A549 (cell line): ENCODE data around the gene TRIP10. TPM values are rescaled to one million over a fixed set of nuclear protein-coding genes. Genes with fewer than 3 reads are reported as not detected.

ENCODE experiments used
- ATAC-seq, 2 experiments: fragments of 200-7000 bp in 1 of 2; fragments of >200 bp in 1 of 2; cut with Nextera tagmentation in 1 of 2; cut with Tn5 transposase in 1 of 2; 3 replicates each; pipeline versions ENCODE4 v1.8.0 to v1.9.1; 2018 to 2020; ENCODE audit warnings: mild to moderate bottlenecking in 1 of 2, moderate library complexity in 1 of 2
- CTCF ChIA-PET: fragments of 300-600 bp; sonication (Branson Sonifier 250); formaldehyde crosslinking; extraction: SDS; loops from one replicate; lab custom pipeline; 2021; ENCODE audit warnings: antibody characterized with exemption, inconsistent platforms; lab: Yijun Ruan, JAX
- POLR2A ChIA-PET: fragments of 350-600 bp; formaldehyde crosslinking; extraction: SDS; loops from one replicate; lab custom pipeline; 2021; ENCODE audit warnings: antibody characterized with exemption, inconsistent platforms; lab: Yijun Ruan, JAX
- DNase-seq, 2 experiments: peaks; one replicate each; pipeline versions ENCODE4 v3.0.0 to v3.0.0-alpha.2; 2011 to 2016; ENCODE audit warnings: low read depth in 1 of 2, low spot score in 1 of 2
- FAIRE-seq: peaks from 2 replicates; lab custom pipeline; 2011; peaks lifted over from hg19 to GRCh38; lab: Jason Lieb, UNC
- H3K27ac ChIP-seq, 2 experiments: fragments of >200 bp; sonication (Bioruptor Twin); formaldehyde crosslinking; 3 replicates each; pipeline ENCODE4 v1.5.1; 2016 to 2017
- H3K4me1 ChIP-seq: fragments of >200 bp; sonication (Bioruptor Twin); formaldehyde crosslinking; 3 replicates; pipeline ENCODE4 v1.6.1; 2016
- H3K4me2 ChIP-seq: fragments of >200 bp; sonication (Bioruptor Twin); formaldehyde crosslinking; 3 replicates; pipeline ENCODE4 v1.6.1; 2016
- H3K4me3 ChIP-seq: fragments of >200 bp; sonication (Bioruptor Twin); formaldehyde crosslinking; 3 replicates; pipeline ENCODE4 v1.5.1; 2016
- H3K9me3 ChIP-seq: fragments of >200 bp; sonication (Bioruptor Twin); formaldehyde crosslinking; 3 replicates; pipeline ENCODE4 v1.6.1; 2016
- CEBPB ChIP-seq, 2 experiments: fragments of >200 bp in 1 of 2; sonication (Bioruptor Twin) in 1 of 2; formaldehyde crosslinking in 1 of 2; IDR thresholded peaks; 2 replicates each; pipeline ENCODE4 v1.6.1; 2012 to 2016
- EHMT2 ChIP-seq: fragments of 200-600 bp; sonication (generic); IDR thresholded peaks from 2 replicates; pipeline ENCODE4 v1.6.1; 2016; ENCODE audit warnings: antibody characterized with exemption, low read depth, mild to moderate bottlenecking, moderate library complexity
- ESRRA ChIP-seq: fragments of 150-350 bp; IDR thresholded peaks from 2 replicates; pipeline ENCODE4 v1.6.1; 2014; ENCODE audit warnings: mild to moderate bottlenecking, low read length, borderline replicate concordance
- FOSB ChIP-seq: fragments of 250-450 bp; sonication (Bioruptor Pico); IDR thresholded peaks from 2 replicates; pipeline ENCODE4 v1.5.0; 2020; ENCODE audit warnings: mild to moderate bottlenecking, moderate library complexity
- GATA3 ChIP-seq: IDR thresholded peaks from 2 replicates; pipeline ENCODE4 v1.6.1; 2012; ENCODE audit warnings: borderline replicate concordance
- HOXB13 ChIP-seq: fragments of 250-450 bp; sonication (Bioruptor Pico); IDR thresholded peaks from 2 replicates; pipeline ENCODE4 v1.5.0; 2020; ENCODE audit warnings: low read depth, mild to moderate bottlenecking, moderate library complexity
- JUNB ChIP-seq: fragments of >200 bp; sonication (Bioruptor Twin); formaldehyde crosslinking; IDR thresholded peaks from 2 replicates; pipeline ENCODE4 v1.6.1; 2016
- KDM5A ChIP-seq: fragments of 200-600 bp; sonication (generic); IDR thresholded peaks from 2 replicates; pipeline ENCODE4 v1.6.1; 2016; ENCODE audit warnings: antibody characterized with exemption, mild to moderate bottlenecking
- MAZ ChIP-seq: fragments of 150-350 bp; IDR thresholded peaks from 2 replicates; pipeline ENCODE4 v1.6.1; 2014; ENCODE audit warnings: antibody characterized with exemption, low read depth, low read length, borderline replicate concordance
- NFE2L2 ChIP-seq: fragments of 150-350 bp; conservative IDR thresholded peaks from 2 replicates; pipeline ENCODE4 v1.6.1; 2014; ENCODE audit warnings: low read length
- NPAS2 ChIP-seq: fragments of 250-450 bp; sonication (Bioruptor Pico); IDR thresholded peaks from 2 replicates; pipeline ENCODE4 v1.8.0; 2022; ENCODE audit warnings: mild to moderate bottlenecking, moderate library complexity, borderline replicate concordance
- NR3C1 ChIP-seq: fragments of >200 bp; sonication (Bioruptor Twin); formaldehyde crosslinking; IDR thresholded peaks from 3 replicates; pipeline ENCODE4 v1.6.1; 2017
- PHF8 ChIP-seq: fragments of 200-600 bp; sonication (generic); IDR thresholded peaks from 2 replicates; pipeline ENCODE4 v1.6.1; 2016; ENCODE audit warnings: low read depth, mild to moderate bottlenecking, antibody characterized with exemption, moderate library complexity, borderline replicate concordance
- POLR2A ChIP-seq: IDR thresholded peaks from 2 replicates; pipeline ENCODE4 v1.6.1; 2012; ENCODE audit warnings: mild to moderate bottlenecking, low read length
- RARB ChIP-seq: fragments of 250-450 bp; sonication (Bioruptor Pico); IDR thresholded peaks from 2 replicates; pipeline ENCODE4 v1.8.0; 2021; ENCODE audit warnings: mild to moderate bottlenecking, moderate library complexity
- RNF2 ChIP-seq: fragments of 200-600 bp; sonication (generic); IDR thresholded peaks from 2 replicates; pipeline ENCODE4 v1.6.1; 2016; ENCODE audit warnings: low read depth, mild to moderate bottlenecking, antibody characterized with exemption, moderate library complexity, borderline replicate concordance
- WGBS: methylation state at CpG from one replicate; pipeline ENCODE4 v1.1.6; 2017; ENCODE audit errors: missing lambda C conversion rate; 5-methylcytosine and 5-hydroxymethylcytosine counted together
- polyA plus RNA-seq, 4 experiments: library from polyadenylated mRNA; depleted of rRNA in 3 of 4; stranded (reverse); fragments of >200 nt; fragmentation: RNase III in 1 of 4; extraction: RNeasy Plus Mini Kit Qiagen cat#74134 plus additional on column Dnase treatment in 1 of 4; gene quantifications; 2 replicates in 3 of 4; 3 replicates in 1 of 4; pipeline ENCODE4 v1.2.3, GENCODE V29; 2011 to 2017
- TF ChIP-seq, protein P1 (sequence below): IDR thresholded peaks from 2 replicates; pipeline ENCODE4 v1.6.1; 2012
- TF ChIP-seq, protein P2 (sequence below): IDR thresholded peaks from 2 replicates; pipeline ENCODE4 v1.6.1; 2012
- TF ChIP-seq, protein P3 (sequence below): fragments of >200 bp; sonication (Bioruptor Twin); formaldehyde crosslinking; IDR thresholded peaks from 2 replicates; pipeline ENCODE4 v1.6.1; 2016

TRIP10 gene
- polyA plus RNA-seq, 2 of the 4 experiments (the other 2 are of a cell fraction), result 39.2 to 60.9 TPM

DNA sequence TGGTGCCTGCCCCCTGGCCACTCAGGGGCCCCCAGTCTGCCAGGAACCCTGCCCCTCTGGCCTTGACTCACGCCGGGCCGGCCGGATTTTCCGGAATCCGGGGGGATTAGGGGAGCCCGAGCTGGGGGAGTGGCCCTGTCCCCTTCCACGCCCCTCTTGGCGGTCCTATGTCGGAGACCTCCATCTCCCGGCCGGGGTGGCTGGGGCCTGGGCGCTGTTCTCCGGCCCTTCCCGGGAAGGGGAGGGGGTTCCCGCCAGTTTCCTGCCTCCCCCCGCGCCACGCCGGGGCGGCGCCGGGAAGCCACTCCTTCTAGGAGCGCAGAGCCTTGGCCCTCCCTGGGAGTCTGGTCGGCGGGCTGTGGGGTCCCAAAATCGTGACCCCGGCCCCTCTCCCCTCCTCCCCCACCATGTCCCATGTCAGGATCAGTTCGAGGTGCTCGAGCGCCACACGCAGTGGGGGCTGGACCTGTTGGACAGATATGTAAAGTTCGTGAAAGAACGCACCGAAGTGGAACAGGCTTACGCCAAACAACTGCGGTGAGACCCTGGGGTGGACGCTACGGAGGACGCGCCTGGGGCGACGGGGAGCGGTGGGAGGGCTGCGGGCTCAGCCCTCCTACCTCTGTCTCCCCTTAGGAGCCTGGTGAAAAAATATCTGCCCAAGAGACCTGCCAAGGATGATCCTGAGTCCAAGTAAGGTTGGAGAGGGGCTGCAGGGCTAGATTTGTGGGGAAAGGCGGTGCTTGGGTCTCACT is 1.3 kb downstream of the TRIP10 start (continued):
- TF ChIP-seq, protein P1, sequence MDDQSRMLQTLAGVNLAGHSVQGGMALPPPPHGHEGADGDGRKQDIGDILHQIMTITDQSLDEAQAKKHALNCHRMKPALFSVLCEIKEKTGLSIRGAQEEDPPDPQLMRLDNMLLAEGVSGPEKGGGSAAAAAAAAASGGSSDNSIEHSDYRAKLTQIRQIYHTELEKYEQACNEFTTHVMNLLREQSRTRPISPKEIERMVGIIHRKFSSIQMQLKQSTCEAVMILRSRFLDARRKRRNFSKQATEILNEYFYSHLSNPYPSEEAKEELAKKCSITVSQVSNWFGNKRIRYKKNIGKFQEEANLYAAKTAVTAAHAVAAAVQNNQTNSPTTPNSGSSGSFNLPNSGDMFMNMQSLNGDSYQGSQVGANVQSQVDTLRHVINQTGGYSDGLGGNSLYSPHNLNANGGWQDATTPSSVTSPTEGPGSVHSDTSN, result no peak
- TF ChIP-seq FOSB (CRISPR knock-in tag) (no peak), HOXB13 (no peak), NR3C1 (no peak)
- TF ChIP-seq, all 56 proteins: peak for 3

DNA sequence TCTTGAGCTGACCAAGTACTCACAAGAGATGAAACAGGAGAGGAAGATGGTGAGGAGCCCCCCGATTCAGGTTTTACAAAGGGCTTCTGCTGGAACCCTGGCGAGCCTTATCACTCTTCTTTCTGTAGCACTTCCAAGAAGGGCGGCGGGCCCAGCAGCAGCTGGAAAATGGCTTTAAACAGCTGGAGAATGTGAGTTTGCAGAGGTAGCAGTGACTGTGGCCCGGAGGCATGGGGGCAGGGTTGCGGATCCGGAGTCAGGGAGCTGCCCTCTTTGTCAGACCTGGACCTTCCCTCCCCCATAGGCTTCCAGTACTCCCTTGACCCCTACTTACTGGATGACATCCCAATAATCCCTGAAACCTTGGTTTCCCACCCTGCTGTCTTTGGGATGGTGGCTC is 3.6 kb downstream of the TRIP10 start:
- Histone ChIP-seq H3K4me2 (peak overlapping the region; percentile 67), H3K9me3 (no peaks in the 10 kb centered on the region), H3K4me1 (peaks cover 66% of the 10 kb centered on the region), H3K4me3 (no peak overlapping the region), H3K27ac (peak overlapping the region; percentile 92 to 99)
- DNase-seq (no peak), ATAC-seq (no peak), FAIRE-seq (no peak)
- TF ChIP-seq NFE2L2, result no peak
- no peak for TF ChIP-seq EHMT2
- TF ChIP-seq JUNB, result no peak
- no peak for TF ChIP-seq KDM5A
- no peak for TF ChIP-seq NPAS2
- TF ChIP-seq, protein P2, sequence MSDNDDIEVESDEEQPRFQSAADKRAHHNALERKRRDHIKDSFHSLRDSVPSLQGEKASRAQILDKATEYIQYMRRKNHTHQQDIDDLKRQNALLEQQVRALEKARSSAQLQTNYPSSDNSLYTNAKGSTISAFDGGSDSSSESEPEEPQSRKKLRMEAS, result no peak
- TF ChIP-seq, protein P3, sequence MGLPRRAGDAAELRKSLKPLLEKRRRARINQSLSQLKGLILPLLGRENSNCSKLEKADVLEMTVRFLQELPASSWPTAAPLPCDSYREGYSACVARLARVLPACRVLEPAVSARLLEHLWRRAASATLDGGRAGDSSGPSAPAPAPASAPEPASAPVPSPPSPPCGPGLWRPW, result no peak
- no peak for TF ChIP-seq CEBPB (IDR thresholded peaks at IDR 0.05)
- TF ChIP-seq MAZ, result no peak
- no peak for TF ChIP-seq RNF2
- no peak for TF ChIP-seq POLR2A
- POLR2A ChIA-PET, result interaction anchor here (1.0 to 1.1 kb wide), 2 partner anchors 12 to 212 kb away, joined by 3 read pairs; partner anchors contain the start of gene TNFSF9
- 83% methylated on average over 7 of the region's 7 CpGs for WGBS
- CTCF ChIA-PET, result interaction anchor here (1.1 to 6.3 kb wide), 3 partner anchors 26 to 226 kb away, joined by 3 to 36 read pairs (median 4); no protein-coding TSS in a partner anchor

DNA sequence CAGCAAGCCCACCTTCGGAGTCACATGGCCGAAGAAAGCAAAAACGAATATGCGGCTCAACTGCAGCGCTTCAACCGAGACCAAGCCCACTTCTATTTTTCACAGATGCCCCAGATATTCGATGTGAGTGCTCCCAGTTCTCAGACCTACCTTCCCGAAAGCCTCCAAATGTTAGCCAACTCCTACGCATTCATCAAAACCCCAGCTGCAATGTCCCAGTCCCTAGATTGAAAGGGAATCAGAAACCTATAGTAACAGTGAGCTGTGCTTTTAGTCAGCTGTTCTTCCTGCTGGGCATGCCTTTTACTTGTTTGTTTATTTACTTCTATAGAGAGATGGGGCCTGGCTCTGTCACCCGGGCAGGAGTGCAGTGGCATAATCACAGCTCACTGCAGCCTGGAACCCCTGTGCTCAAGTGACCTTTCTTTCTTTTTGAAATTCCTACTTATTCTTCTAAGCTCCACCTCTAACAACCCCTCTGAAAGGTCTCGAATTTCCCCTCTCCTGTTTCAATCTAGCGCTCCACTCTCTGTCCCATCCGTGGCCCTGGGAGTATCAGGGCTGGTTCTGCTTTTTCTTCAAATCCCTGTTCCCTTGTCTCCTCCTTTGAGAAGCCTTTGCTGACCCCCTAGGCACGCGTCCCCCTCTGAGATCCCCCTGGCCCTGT is 4.4 kb downstream of the TRIP10 start:
- ChIA-PET POLR2A (interaction anchor here (1.0 to 1.3 kb wide), 2 partner anchors 120 to 213 kb away, joined by 3 read pairs; partner anchors contain the start of gene TNFSF9), CTCF (interaction anchor here (1.0 to 6.3 kb wide), 3 partner anchors 25 to 120 kb away, joined by 4 to 36 read pairs (median 4); no protein-coding TSS in a partner anchor)
- TF ChIP-seq GATA3, result no peak
- TF ChIP-seq KDM5A, result no peak
- no peak for TF ChIP-seq PHF8
- no peak for TF ChIP-seq RARB (CRISPR knock-in tag)
- no peak for TF ChIP-seq ESRRA
- Histone ChIP-seq H3K4me3 (peak overlapping the region; percentile 24; the same call in 1 of the 3 replicates), H3K27ac (peak overlapping the region; percentile 92 to 99), H3K4me2 (peak overlapping the region; percentile 67), H3K4me1 (peaks cover 64% of the 10 kb centered on the region), H3K9me3 (no peaks in the 10 kb centered on the region)
- ATAC-seq (peak; percentile 4 to 12; a peak in 4 of 6 replicates), FAIRE-seq (no peak), DNase-seq (no peak)
- WGBS, result 55% methylated on average over 15 of the region's 15 CpGs
